Stimulated activated CD4-positive, alpha-beta T cell treated with anti-CD3 and anti-CD28 coated beads, Interleukin-2, amount 100 ng/mL, for 48 hours (primary cell): ENCODE data around the gene CIB4.

Experiments used
- DNase-seq, 2 donors: peaks; one replicate each; pipeline ENCODE4 v3.0.0-alpha.2; 2020

Gene CIB4

GRCh38 chr2:26540961-26541360 lies 100.2 kb downstream of the CIB4 start:
- DNase-seq: no peak

- no peak for DNase-seq
These were observed 100.9 kb downstream of the CIB4 start for GRCh38 chr2:26540306-26540705.

- DNase-seq: no peak
These were observed 103.2 kb downstream of the CIB4 start for GRCh38 chr2:26537826-26538475.

- no peak for DNase-seq
These were observed 103.9 kb downstream of the CIB4 start for GRCh38 chr2:26537069-26537825.

GRCh38 chr2:26536371-26537068 lies 104.6 kb downstream of the CIB4 start:
- DNase-seq: no peak

GRCh38 chr2:26535663-26536275 lies 105.4 kb downstream of the CIB4 start:
- DNase-seq: no peak

GRCh38 chr2:26534865-26535662 lies 106.1 kb downstream of the CIB4 start:
- DNase-seq: no peak

- DNase-seq: no peak
These were observed 106.9 kb downstream of the CIB4 start for GRCh38 chr2:26534098-26534864.

- no peak for DNase-seq
These were observed 107.5 kb downstream of the CIB4 start for GRCh38 chr2:26533661-26534060.

- DNase-seq: no peak
These were observed 108.6 kb downstream of the CIB4 start for GRCh38 chr2:26532301-26533250.
